GM19438 (cell line): ENCODE measurements around the gene RAD54L.
"Not testable (repeated sequence)": the region's sequence is repeated elsewhere in the genome, so short reads cannot be mapped to it uniquely, and the experiment has no call there.

Experiments used
- ATAC-seq: cut with Tn5 transposase; IDR thresholded peaks from one replicate; pipeline ENCODE4 v1.9.1; 2021; ENCODE audit warnings: low read depth; ENCODE audit not compliant: unreplicated experiment

Gene RAD54L

DNA sequence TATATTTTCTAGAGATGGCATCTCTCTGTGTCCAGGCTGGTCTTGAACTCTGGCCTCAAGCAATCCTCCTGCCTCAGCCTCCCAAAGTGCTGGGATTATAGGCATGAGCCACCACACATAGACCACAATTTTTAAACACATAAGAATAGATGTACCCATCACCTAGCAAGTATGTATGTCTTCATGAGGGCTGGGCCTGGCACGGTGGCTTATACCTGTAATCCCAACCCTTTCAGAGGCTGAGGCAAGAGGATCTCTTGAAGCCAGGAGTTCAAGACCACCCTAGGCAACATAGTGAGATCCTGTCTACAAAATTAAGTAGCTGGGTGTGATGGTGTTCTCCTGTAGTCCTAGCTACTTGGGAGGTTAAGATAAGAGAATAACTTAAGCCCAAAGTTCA lies 69.8 kb downstream of the RAD54L start:
- ATAC-seq, result no peak

DNA sequence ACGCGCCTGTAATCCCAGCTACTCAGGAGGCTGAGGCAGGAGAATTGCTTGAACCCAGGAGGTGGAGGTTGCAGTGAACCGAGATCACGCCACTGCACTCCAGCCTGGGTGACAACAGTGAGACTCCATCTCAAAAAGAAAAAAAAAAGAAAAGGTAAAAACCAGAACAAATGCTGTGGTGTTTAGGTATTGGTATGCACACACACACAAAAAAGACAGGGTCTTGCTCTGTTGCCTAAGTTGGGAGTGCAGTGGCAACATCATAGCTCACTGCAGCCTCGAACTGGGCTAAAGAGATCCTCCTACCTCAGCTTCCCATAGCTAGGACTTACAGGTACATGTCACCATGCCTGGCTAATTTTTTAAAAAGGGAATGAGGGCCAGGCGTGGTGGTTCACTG lies 71.7 kb downstream of the RAD54L start:
- ATAC-seq, result not testable (repeated sequence)

DNA sequence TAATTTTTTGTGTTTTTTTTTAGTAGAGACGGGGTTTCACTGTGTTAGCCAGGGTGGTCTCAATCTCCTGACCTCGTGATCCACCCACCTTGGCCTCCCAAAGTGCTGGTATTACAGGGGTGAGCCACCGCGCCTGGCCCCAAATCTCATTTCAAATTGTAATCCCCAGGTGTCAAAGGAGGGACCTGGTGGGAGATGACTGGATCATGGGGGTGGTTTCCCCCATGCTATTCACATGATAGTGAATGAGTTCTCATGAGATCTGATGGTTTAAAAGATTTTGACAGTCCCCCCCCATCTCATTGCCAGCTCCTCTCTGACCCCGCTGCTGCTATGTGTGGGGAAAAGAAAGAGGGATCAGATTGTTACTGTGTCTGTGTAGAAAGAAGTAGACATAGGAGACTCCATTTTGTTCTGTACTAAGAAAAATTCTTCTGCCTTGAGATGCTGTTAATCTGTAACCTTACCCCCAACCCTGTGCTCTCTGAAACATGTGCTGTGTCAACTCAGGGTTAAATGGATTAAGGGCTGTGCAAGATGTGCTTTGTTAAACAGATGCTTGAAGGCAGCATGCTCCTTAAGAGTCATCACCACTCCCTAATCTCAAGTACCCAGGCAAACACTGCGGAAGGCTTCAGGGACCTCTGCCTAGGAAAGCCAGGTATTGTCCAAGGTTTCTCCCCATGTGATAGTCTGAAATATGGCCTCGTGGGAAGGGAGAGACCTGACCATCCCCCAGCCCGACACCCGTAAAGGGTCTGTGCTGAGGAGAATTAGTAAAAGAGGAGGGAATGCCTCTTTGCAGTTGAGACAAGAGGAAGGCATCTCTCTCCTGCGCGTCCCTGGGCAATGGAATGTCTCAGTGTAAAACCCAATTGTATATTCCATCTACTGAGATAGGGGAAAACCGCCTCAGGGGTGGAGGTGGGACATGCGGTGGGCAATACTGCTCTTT lies 72.7 kb downstream of the RAD54L start:
- ATAC-seq, result not testable (repeated sequence)

DNA sequence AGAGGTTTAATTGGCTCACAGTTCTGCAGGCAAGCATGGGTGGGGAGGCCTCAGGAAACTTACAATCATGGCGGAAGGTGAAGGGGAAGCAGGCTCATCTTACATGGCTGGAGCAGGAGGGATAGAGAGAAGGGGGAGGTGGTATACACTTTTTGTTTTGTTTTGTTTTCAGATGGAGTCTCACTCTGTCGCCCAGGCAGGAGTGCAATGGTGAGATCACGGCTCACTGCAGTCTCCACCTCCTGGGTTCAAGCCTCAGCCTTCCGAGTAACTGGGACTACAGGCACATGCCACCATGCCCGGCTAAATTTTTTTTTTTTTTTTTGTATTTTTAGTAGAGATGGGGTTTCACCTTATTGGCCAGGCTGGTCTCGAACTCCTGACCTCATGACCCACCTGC lies 74.6 kb downstream of the RAD54L start:
- not testable (repeated sequence) for ATAC-seq

DNA sequence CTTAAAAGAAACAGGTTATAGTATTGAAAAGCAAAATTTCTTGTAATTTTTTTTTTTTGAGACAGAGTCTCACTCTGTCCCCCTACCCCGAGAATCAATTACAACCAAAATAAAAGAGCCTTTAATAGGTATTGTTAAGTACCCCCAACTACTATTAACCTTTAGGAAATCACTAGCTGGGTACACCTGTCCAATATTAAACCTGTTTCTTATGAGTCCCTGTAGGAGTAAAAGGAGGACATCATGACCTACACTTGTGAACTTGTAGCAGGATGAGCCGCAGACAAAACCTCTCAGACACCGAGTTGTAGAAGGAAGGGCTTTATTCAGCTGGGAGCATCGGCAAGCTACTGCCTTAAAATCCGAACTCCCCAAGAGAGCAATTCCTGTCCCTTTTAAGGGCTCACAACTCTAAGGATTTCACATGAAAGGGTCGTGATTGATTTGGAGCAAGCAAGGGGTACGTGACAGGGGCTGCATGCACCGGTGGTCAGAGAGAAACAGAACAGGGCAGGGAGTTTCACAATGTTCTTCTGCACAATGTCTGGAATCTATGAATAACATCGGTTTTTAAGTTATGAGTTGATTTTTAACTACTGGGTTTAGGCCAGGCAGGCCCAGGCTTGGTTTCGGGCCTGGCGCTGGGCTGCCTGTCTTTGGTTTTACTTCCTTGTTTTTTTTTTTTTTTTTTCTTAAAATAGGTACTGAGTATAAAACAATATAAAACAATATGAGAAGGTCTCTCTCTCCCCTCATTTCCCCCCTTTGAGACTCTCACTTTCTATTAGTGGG lies 77.9 kb downstream of the RAD54L start:
- not testable (repeated sequence) for ATAC-seq
